ENCODE data around the gene RHOBTB1.
A peak's percentile ranks its signal among the peaks of the same experiment; 100 is the strongest.
"Not testable (repeated sequence)": the region's sequence is repeated elsewhere in the genome, so short reads cannot be mapped to it uniquely, and the experiment has no call there.

The RHOBTB1 gene

DNA sequence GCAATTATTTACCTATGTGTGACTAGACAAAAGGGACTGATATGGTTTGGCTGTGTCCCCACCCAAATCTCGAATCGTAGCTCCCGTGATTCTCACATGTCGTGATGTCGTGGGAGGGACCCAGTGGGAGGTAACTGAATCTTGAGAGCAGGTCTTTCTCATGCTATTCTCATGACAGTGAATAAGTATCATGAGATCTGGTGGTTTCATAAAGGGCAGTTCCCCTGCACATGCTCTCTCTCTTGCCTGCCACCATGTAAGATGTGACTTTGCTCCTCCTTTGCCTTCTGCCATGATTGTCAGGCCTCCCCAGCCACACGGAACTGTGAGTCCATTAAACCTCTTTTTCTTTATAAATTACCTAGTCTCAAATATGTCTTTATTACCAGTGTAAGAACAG, 37.2 kb downstream of the RHOBTB1 start:
- DNase-seq (ENCODE audit: low spot score): not testable (repeated sequence)

DNA sequence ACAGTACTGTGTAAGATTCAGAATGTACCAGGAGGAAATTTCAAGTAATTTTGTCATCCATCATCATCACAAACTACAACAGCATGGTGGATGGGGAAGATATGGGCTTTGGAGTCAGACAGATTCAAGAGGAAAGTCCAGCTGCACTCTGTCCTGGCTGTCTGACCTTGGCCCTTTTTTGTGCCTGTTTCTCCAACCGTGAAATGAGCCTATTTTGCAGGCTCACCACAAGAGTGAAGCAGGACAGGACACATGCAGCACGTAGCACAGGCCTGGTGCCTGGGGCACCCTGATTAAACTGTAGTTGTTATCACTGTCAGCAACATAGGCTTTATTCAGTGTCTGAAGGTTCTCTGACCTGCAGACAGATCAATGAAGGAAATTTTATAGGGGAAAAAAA, 37.6 kb downstream of the RHOBTB1 start:
- no peak for DNase-seq (ENCODE audit: low spot score)

DNA sequence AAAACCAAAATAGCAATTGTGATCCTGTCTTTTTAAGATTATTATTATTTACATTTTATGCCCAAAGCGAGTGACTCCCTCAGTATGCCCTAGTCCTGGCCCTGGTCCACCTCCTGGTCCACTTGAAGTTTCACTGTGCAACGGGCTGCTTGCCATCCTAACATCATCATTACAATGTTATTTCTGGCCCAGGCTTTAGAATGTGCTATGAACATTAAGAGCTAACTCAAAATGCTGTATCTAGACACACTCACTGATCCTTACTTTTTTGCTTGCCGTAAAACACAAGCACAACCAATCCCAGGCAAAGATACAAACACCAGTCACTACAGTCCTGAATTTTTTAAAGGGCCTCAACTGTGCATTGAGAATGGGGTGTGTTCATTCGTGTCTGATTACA, 38.4 kb downstream of the RHOBTB1 start:
- DNase-seq (ENCODE audit: low spot score): peak; percentile 25

DNA sequence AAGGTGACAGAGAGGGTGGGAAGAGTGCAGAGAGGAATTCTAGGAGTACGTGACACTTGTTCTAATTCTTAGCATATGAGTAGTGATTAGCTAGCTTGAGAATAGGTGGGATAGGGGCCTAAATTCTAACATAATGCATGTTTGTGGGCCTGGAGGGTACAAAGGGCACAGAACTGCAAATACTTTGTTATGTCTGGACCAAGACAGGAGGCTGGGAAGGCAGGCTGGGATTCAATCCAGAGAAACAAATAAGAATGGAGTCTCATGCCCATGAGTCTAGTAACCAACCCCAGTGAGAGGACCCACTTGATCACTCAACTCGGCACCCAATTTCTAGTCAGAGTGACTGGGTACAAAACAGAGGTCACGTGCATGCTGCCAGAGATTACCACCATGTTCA, 40.9 kb downstream of the RHOBTB1 start:
- no peak for DNase-seq (ENCODE audit: low spot score)

- no peak for DNase-seq (ENCODE audit: low spot score)
Measured at GRCh38 chr10:60901561-60902235, 42.3 kb downstream of the RHOBTB1 start.

DNA sequence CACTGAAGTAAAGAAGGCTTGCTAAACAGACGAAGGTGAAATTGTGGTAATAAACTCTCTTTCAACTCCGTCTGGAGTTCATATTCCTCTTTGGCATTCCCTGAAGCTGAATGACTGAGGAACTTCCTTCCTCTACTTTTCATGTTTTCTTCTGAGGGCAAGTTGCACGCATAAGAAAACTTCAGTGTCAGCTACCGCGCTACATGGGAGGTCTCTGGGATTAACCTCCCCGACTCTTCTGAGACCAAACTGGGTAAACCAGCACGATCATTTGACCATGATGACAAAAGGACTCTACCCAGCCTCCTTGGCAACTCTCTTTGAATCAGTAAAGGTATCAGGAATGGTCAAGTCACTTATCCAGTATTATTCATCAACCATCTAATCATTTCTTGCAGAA, 44.7 kb downstream of the RHOBTB1 start:
- no peak for DNase-seq (ENCODE audit: low spot score)

GRCh38 chr10:60898321-60898720, 45.7 kb downstream of the RHOBTB1 start:
- DNase-seq (ENCODE audit: low spot score): no peak

- no peak for DNase-seq (ENCODE audit: low spot score)
Measured at GRCh38 chr10:60896810-60897209, 47.2 kb downstream of the RHOBTB1 start.

GRCh38 chr10:60896033-60896432, 48.0 kb downstream of the RHOBTB1 start:
- DNase-seq (ENCODE audit: low spot score): no peak

DNA sequence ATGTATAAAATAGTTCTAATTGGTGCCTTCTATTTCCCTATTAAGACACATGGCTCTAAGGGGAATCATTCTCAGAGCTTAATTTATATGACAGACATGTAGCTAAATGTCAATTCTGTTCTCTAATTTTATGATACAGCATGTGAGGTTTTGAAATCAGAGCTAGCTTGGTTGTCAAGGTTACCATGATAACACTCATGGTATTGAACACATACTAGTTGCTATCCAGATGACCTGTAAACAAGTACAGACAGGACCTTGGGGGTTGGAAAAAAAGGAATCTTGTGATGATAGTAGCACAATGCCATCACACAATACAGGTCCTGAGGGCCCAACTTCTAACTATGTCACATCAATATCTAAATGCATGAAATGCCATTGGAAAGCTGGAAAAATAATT, 49.2 kb downstream of the RHOBTB1 start:
- DNase-seq (ENCODE audit: low spot score): no peak

GRCh38 chr10:60893231-60893630, 50.8 kb downstream of the RHOBTB1 start:
- no peak for DNase-seq (ENCODE audit: low spot score)

- DNase-seq (ENCODE audit: low spot score): no peak
Measured at GRCh38 chr10:60892571-60892970, 51.4 kb downstream of the RHOBTB1 start.

DNA sequence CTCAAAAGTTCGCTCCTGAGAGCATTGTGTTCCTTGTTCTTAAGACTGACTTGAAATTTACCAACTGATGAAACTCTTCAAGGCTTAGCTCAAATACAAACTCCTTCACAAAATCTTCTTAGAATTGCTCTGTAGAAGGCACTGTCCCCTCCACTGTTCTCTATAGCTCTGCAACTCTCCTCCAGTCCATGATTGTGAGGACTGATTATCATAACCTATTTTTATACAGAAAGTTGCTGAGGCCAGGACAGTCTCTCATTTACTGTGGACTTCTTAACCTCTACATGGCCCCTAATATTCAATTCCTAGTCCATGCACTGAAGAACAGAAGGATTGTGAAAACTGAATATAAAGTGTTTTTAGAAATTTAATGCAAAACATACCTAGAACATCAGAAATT, 53.2 kb downstream of the RHOBTB1 start:
- no peak for DNase-seq (ENCODE audit: low spot score)

- peak; percentile 26 for DNase-seq (ENCODE audit: low spot score)
Measured at GRCh38 chr10:60883187-60883586, 60.8 kb downstream of the RHOBTB1 start.

- no peak for DNase-seq (ENCODE audit: low spot score)
Measured at GRCh38 chr10:60878224-60878623, 65.8 kb downstream of the RHOBTB1 start.

DNA sequence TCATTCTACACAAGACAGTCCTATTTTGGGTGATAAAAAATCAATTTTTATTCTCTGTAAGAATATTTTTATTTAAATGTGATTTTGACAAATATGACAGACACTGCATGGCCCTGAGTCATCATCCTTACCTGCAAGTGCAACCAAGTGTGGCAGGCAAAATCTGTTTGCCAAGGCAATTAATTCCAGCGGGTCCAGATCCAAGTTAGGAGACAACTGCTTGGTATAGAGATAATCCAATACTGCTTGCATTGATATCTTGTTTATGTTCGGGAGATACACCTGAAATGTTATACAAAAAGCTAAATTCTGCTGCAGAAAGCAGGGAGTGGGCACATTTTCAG, 66.2 kb downstream of the RHOBTB1 start:
- DNase-seq (ENCODE audit: low spot score): no peak

DNA sequence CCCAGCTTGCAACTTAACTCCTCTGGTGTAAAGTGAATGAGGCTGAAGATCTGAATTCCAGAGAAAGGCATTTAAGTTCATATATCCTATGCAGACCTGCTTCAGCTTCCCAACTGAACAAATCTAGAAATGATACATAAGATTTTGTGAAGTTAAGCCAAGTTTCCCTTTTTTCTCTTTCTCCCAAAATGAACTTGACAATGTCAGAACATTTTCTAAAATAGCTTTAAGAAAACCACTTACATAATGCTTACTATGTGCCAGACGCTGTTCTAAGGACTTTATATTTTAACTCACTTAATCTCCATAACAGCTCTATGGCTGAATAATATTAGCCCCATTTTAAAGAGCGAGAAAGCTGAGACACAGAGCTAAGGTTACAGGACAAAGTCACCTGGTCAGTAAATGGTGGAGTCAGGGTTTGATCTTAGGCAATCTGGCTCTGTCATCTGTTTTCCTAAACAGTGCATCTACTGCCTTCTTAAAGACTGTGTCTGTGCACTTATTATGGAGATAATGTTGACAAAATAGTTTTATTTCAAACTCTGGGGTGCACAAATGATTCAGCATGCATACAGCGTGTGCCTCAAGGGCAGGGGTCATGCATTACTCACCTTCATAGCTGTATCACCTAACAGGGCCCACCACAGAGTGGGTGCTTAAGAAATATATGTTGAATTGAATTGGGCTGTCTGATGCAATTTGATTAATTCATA, 66.8 kb downstream of the RHOBTB1 start:
- no peak for DNase-seq (ENCODE audit: low spot score)

DNA sequence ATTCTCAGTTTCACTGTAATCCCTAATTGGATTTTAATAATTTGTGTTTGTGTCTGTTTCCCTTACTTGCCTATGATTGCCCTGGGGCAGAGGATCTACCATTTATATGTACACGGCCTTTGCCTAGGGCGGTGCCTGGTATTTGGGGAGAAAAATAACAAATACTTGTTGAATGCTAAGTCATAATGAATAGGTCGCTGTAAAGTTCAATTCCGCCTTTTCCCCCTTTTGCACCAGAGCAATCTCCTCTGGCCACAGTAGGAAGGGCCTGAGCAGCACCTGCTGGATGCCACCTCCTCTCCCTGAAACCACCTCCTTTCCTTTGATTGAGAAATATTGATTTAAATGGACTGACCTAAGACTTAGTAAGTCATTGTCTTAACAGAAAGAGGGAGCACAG, 70.2 kb downstream of the RHOBTB1 start:
- no peak for DNase-seq (ENCODE audit: low spot score)

GRCh38 chr10:60872451-60872850, 71.5 kb downstream of the RHOBTB1 start:
- no peak for DNase-seq (ENCODE audit: low spot score)

DNA sequence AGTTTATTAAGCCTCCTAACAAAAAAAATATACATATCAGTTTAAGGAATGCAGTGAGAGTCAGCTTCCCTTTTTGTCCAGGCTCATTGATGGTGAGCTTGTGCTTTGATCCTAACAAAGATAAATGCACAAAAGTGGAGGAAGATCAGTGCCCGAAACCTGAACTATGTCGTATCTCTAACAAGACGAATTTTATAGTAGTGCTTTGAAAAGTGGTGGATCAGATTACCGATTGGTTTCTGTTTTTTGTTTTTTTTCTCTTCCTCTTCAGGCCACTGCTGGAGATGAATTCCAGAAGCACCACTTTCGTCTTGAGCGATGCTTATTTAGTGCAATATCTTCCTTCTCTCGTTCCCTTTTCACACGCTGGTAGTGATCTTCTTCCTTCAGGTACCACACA, 72.8 kb downstream of the RHOBTB1 start:
- no peak for DNase-seq (ENCODE audit: low spot score)

DNA sequence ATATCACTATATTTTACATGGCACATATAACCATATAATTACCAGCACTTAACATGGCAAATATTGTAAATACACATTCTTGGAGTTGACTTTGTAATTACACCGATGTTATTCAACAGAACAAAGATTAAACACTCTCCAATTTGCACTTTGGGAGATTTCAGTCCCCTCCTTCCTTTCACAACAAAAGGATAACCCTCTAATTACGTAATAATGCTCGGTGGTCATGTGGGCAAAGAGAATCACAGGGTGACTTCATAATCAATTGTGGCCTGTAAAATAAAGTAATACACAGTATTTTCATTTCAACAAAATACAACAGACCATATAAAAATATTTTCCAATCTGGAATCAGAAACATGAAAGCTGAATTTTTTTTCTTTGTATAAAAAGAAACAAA, 73.2 kb downstream of the RHOBTB1 start:
- no peak for DNase-seq (ENCODE audit: low spot score)

DNA sequence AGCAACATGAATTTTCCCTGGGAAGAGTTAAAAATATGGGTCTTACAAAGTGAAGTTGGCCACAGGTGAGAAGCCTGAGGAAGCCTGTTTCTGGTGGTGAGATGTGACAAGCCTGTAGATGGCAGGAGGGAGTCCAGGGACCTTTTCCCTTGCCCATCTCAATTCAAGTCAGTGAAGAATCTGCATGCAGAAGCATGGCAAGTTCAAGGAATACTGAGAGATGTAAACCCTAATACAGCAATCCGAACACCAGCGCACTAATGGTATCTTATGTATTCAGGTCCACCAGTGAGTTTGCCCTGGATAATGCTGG, 73.6 kb downstream of the RHOBTB1 start:
- no peak for DNase-seq (ENCODE audit: low spot score)

DNA sequence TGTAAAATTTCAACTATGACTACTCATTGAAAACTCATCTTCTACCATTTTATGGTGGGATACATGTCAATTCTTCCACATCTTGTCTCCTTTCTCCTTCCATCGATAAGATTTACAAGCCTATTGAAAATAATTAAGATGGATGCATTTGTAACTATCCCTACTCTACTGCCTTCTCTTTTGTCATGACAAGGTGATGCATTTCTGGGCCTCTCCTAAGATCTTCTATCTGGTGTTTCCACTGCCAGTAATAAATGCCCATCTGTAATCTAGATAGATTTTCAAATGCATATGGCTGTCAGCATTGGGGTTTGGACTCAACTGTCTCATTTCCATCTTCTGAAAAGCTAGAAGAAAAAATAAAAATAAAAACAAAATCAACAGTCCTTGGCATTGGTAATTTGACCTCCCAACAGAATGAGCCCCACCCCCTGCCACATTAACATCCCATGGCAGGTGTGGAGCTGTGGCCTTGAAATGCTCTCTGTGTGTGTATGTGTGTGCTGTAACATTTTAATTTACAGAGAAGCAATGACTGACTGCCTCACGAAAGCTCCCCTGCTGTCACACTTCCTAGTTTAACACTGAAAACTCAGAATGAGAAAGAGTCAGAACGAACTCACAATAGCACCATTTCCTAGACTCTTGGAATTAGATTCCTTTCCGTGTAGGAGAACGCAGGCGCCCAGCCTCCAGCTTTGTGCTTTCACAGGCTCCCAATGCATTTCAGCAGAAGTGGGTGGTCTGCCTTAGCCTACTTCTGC, 74.2 kb downstream of the RHOBTB1 start:
- no peak for DNase-seq (ENCODE audit: low spot score)

DNA sequence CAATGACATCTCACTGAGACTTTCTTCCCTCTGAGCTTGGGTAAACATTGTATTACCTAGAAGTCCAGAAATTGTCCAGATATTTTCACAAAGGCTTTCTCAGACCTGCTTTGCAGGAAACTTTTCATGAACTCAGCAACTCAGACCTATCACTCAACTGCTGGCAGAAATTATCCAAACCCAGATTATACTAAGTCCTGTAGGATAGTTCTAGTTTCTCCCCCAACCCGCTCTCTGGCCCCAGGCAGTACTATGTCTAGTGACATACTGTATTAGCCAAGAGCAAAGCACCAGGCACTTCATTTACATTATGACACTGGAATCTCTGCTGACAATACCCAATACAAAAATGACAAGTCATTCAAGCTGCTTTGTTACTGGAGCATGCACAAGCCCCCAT, 75.0 kb downstream of the RHOBTB1 start:
- DNase-seq (ENCODE audit: low spot score): no peak

Data from AG08395 (cell line).